SH-SY5Y (cell line): Measurements from ENCODE around the gene L3MBTL1.

Experiments used
- GATA2 ChIP-seq: IDR thresholded peaks from 2 replicates; pipeline ENCODE4 v1.6.1; 2011; ENCODE audit warnings: mild to moderate bottlenecking, low read depth, low read length
- GATA3 ChIP-seq: IDR thresholded peaks from 2 replicates; pipeline ENCODE4 v1.6.1; 2011; ENCODE audit warnings: low read depth, mild to moderate bottlenecking, low read length, moderate library complexity

DNA sequence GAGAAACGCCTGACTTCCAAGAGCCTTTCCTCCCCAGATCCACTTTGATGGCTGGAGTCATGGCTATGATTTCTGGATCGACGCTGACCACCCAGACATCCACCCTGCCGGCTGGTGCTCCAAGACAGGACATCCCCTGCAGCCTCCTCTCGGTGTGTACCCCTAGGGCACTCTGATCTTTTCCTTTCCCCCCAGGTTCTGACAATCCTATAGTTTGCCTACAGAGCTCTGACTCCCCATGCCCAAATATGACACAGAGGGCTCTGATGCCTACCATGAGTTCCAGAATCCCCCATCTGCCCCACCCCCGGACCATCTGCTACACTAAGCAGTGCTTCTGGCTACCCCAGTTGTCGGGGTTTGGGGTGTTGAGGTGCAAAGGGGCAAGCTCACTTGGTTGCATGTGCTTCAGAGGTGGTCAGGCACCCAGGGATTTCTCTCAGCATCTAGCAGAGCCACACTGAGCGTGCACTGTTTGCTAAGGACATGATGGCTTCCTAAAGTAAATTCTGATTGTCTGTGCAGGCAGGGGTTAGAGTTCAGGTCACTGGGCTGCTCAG, 27.4 kb downstream of the L3MBTL1 start:
- TF ChIP-seq GATA2 (no peak), GATA3 (no peak)
